ENCODE data around the gene LHPP. TPM values are rescaled to one million over a fixed set of nuclear protein-coding genes. Genes with fewer than 3 reads are reported as not detected.

LHPP gene
- total RNA-seq, 1 donor from 2014 or later = 7.6 TPM

DNA sequence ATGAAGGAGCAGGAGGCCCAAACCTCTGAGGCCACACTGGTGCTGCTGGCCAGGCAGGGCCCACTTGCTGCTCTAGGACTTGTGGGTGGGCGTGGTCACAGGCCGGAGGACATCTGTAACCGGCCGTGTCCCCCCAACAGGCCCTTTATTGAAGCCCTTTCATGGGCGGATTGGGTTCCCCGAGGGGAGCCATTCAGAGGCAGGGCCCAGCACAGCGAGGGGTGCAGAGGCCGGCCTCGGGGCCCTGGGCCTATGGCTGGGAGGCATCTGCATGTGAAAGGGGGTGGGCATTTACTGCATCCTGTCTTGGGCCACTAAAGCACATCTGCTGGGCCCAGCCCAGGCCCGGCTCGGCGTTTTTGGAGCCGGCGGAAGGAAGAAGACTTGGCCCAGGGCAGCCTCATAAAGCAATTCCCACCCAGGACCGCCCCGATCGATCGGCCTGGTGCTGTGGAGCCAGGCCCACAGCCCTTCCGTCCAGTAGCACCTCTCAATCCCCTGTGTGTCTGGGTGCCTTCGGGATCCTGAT is 8.4 kb downstream of the LHPP start:
- no peak for DNase-seq (ENCODE audit: extremely low read depth, low read depth, low spot score)

DNA sequence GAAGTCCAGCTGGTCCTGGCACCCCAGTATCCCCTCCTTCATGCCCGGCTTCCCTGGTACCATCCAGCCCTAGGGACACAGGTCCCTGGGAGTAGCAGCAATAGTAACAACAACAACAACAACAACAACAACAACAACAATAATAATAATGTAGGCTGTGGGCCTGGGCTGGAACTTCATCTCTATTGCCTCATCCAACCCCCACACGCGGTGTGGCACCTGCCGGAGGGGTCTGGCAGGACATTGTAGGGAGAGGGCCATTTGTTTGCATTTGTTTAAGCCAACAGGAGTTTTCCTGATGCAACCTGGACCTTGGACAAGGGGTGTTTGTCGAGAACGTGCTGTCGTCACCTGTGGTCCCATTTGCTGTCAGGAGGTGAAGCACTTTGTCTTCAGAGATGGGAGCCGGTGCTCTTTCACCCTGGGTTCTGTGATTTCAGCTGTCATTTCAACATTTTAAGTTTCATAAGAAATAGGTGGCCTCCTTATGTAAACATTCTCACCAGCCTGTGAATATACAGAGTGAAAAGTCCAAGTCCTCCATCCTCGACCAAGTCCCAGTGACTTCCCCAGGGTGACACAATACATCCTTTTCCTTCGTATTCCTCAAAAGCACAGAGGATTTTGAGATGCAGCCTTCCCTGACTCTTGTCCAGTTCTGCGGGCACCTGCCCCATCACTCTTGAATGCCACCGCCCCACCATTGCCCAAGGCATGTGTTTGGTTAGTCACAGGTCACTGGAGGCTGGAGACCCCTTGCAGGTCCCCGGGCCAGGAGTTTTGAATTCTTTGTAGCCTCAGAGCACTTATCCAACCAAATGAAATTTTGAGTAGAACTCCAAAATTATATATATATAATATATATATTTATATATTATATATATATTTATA is 9.2 kb downstream of the LHPP start:
- DNase-seq (ENCODE audit: extremely low read depth, low read depth, low spot score) = no peak

DNA sequence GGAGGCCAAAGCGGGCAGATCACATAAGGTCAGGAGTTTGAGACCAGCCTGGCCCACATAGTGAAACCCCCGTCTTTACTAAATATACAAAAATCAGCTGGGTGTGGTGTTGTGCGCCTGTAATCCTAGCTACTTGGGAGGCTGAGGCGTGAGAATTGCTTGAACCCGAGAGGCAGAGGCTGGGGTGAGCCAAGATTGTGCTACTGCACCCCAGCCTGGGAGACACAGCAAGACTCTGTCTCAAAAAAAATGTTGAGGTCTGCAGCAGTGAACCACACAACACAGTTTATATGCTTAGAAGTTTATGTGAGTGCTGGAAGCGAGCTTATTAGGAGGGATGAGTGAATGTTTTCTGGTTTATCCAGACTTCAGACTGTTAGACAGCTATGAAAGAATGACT is 10.4 kb downstream of the LHPP start:
- no peak for DNase-seq (ENCODE audit: extremely low read depth, low read depth, low spot score)

DNA sequence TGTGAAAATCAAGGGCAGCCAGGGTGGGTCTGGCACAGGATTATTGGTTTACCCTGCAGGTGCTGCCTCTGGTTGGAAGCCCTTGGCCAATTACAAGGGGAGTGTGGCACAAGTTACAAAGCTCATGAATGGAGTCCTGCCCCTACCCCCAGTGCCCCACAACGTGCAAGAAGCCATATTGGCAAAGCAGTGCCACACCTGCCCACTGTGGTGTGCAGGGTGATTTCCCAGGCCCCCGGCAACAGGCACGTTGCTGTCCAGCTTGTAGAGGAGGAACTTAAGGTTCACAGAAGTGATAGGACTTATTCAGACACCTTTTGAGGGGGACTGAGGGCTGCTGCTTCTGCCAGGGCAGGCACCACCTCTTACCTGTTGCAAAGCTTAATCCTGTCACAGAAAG is 11.4 kb downstream of the LHPP start:
- DNase-seq (ENCODE audit: extremely low read depth, low read depth, low spot score) = no peak

DNA sequence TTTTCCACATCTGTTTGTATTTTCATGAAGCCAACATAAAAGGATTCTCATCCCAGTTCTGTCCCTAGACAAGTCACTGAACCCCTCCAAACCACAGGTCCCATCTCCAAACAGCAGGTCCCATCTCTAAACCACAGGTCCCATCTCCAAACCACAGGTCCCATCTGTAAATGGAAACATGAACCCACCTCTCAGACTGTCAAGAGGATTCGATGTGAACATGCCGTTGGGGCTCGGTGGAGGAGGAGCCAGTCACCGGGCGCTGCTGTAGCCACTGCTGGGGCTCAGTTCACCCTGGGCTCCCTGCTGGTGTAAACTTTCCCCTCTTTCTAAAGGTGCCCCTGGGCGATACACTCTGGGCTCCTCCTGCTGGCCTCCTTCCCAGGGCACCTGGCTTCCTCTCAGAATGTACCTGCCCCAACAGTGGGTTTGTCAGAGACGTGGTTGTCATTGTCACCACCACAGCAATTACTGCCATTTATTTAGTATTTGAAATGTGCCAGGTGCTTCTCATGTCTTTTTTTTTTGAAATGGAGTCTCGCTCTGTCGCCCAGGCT is 13.0 kb downstream of the LHPP start:
- DNase-seq (ENCODE audit: extremely low read depth, low read depth, low spot score) = no peak

DNA sequence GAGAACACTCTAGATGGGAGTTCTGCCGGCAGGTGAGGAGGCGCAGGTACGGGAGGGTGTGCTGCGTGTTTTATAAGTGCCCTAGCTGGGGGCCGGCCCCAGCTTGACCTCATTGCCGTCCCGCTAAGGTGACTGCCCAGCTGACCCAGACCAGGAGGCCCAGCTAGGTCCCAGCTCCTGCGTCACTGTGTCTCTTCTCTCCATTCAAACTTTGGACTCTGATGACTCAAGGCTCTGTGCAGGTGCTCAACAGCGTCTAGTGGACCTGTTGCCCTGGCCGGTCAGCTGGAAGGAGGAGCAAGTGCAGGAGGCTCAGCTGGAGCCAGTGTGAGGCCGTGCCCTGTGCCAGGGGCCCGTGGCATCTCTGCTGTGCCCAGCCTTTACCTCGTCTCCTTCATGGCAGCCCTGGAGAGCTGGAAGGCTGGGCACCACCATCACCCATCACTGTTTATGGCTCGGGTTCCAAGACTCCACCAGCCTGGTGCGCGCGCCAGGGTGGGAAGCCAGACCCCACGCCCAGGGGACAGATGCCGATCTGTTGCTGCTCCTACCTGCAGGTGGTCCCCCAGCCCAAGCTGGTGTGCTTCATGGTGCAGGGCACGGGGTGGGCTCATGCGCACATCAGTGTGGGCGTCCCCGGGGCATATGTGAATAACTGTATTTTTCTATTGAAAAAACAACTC is 14.6 kb downstream of the LHPP start:
- DNase-seq (ENCODE audit: extremely low read depth, low read depth, low spot score) = no peak

DNA sequence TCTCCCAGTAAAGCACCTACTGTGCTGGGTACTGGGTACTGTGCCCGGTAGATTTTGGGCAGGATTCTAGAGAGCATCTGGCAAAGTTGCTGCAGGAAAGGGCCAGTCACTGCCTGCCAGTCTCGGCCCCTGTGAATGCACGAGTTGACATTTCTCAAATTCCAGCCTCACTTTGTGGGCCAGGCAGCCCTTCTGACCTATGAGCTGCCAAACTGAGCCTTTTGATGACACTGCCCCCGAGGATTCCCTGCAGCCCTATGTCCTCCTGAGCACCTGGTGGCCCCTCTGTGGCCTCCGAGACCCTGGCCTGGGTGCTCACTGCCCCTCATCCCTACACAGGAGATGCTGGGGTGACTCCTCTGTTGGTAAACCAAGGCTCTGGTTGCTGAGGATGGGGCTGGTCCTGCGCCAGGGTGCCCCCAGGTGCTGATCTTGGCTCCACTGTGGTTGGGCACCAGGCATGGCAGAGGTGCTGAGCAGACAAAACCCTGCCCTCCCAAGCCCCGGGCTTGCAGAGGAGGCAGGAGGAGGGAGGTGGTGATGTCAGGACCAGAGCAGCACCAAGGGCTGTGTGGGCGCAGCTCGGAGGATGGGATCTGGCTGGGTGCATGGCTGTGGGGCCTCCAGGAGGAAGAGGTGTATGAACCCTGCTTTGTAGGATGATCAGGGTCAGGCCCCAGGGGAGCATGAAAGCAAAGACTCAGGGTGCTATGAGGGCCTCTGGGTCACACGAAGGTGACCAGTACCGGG is 16.2 kb downstream of the LHPP start:
- DNase-seq (ENCODE audit: extremely low read depth, low read depth, low spot score) = no peak

DNA sequence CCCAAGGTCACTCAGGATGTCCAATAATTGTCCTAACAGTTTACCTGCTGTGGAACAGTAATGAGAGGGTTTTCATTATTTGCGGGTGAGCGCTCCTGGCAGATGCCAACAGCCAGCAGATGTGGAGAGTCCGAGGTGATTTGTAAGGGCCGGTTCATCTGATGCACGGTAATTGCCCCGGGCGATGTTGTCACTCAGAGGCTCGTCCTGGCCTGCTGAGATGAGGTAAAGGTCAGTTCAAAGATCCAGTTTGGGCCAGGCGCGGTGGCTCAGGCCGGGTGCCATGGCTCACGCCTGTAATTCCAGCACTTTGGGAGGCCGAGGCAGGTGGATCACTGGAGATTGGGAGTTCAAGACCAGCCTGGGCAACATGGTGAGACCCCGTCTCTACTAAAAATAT is 16.9 kb downstream of the LHPP start:
- DNase-seq (ENCODE audit: extremely low read depth, low read depth, low spot score) = no peak

DNA sequence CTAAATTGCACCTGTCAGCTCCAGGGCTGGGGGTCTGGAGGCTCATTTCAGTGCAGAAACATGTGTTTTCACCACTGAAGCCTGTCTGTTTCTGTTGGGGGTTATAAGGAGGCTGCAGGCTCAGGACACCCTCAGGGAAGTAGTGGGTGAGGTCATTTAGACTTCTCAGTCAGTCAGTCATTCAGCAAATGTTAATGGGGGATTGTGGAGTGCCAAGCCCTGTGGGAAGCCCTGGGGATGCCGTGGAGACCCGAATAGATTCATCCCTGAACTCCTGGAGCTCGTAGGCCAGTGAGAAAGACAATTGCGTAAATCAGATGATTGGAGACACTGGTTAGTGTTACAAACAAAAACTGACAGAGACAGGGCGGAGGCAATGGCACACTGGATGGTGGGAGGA is 19.2 kb downstream of the LHPP start:
- DNase-seq (ENCODE audit: extremely low read depth, low read depth, low spot score) = no peak

DNA sequence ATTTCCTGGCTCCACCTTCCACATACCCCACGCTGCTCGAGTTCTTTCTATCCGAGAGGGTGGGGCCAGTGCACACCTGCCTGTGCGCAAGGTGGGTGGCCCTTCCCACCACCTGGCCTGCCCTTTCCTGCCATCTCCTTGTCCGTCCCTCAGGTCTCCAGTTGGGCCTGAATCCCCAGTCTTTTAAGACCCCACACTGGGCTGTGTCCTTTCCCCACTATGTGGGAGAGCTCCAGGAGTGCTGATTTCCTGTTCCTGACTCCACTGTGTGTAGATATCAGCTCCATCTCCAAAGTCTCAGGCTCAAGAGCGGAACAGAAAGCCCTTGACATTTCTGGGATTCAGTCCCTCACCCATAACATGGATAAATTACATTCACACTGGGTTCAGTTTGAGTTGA is 20.1 kb downstream of the LHPP start:
- no peak for DNase-seq (ENCODE audit: extremely low read depth, low read depth, low spot score)

DNA sequence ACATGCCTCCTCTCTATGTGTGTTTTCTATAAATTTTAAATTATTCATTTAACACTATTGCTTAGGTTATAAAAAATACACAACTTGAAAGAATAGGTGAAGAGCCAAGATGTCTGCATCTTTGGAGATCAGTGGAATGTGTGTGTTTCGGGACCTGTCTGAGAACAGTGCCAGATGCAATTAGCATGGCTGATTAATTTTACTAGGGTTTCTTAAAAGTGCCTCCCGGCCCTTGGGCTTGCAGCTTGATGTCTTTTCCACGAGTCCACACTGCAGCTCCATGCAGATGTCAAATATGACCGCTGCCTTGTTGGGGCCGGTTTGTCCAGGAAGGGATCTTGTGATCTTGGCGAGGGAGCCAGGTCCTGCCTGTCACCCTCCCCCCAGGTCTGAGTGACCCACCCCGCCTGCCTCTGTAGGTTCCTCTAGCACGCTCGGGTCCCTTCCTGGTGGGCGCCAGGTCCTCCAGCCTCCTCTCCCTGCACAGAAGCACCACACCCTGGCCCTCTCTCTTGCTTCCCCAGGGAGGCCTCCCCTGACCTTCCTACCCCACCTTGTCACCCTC is 20.7 kb downstream of the LHPP start:
- no peak for DNase-seq (ENCODE audit: extremely low read depth, low read depth, low spot score)

DNA sequence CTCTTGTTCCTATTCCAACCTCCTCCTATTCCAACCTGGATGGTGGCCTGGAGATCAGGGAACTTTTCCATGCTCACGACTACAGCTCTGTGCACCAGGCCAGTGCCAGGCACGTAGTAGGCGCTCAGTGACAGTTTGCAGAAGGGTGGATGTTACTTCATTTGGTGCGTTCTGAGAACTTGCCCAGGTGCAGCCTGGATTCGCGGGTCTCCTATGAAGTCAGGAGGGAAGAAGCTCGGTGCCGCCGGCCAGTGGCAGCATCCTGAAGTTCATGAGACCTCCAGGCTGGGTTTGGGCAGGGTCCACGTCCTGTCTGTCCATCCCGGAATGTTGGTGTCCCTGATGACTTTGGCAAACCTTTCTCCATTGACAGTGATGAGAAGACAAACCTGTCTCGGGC is 21.3 kb downstream of the LHPP start:
- no peak for DNase-seq (ENCODE audit: extremely low read depth, low read depth, low spot score)

DNA sequence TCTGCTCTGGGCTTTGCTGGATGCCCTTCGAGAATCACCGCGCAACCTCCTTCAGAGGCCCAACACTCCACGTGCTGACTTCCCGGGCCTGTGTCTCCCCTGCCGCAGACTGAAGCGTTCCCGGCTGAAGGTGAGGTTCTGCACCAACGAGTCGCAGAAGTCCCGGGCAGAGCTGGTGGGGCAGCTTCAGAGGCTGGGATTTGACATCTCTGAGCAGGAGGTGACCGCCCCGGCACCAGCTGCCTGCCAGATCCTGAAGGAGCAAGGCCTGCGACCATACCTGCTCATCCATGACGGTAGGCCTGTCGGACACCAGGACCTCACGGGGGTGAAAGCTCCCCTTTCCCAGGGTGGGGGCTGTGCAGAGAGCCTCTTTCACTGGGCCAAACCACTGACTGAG is 22.4 kb downstream of the LHPP start:
- no peak for DNase-seq (ENCODE audit: extremely low read depth, low read depth, low spot score)

DNA sequence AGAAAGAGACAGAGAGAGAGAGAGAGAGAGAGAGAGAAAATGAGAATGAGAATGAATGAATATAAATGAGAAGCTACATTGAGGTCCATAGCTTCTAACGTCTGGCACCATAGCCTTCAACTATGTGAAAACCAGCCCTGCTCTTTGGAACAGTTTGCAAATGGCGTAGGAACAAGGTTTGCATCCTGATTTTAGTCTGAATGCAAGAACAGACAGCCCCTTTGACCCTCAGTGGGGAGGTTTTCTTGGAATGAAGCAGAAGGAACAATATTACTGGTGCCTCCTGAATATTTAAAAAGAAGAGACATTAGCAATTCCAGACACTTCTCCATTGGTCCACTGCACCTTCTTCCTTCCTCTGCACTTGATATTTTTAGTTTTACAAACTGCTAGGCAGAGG is 23.0 kb downstream of the LHPP start:
- no peak for DNase-seq (ENCODE audit: extremely low read depth, low read depth, low spot score)

DNA sequence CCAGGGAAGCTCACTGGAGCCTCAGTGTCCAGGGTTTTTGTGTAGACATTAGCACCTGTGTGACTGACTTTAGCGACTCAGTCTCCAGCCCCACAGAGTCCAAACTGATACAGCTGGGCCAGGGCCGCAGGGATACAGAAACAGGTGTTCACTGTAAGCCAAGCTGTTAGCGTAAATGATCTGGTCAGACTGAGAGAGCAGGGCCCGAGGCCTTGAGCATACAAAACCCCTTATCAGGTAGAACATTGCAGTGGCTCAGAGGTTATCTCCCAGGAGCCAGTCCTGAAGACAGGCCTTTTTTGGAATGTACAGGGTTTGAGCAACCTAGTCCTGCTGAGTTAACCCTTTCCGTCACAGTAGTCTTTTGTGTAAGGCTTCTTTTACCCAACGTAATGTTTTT is 25.0 kb downstream of the LHPP start:
- DNase-seq (ENCODE audit: extremely low read depth, low read depth, low spot score) = no peak

DNA sequence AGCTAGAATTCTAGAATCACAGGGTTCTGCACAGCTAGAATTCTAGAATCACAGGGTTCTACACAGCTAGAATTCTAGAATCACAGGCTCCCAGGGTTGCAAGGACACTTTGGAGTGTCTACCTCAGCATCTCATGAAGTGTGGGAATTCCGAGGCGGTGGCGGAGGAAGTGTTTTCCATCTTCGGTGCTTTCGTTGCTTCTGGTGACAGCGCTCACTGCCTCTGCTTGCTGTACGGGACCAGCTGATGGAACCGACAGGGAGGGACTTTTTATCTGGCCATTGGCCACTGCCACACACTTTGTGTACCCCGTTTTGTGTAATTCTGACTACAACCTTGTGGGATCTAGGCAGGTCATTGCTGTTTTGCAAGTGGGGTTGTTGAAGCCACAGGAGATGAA is 29.5 kb downstream of the LHPP start:
- no peak for DNase-seq (ENCODE audit: extremely low read depth, low read depth, low spot score)

DNA sequence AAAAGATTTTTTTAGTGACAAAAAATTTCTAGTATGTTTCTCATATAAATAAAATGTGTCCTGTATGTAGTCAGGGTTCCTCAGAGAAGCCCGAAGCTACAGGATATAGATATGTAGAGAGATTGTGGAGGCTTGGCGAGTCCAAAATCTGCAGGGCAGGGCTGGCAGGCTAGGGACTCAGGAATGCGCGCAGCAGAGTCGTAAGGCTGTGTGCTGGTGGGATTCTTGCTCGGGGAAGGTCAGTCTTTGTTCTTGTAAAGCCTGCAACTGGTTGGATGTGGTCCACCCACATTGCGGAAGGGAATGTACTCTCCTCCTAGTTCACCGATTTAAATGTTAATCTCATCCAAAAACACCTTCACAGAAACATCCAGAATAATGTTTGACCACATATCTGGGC is 30.6 kb downstream of the LHPP start:
- DNase-seq (ENCODE audit: extremely low read depth, low read depth, low spot score) = no peak

DNA sequence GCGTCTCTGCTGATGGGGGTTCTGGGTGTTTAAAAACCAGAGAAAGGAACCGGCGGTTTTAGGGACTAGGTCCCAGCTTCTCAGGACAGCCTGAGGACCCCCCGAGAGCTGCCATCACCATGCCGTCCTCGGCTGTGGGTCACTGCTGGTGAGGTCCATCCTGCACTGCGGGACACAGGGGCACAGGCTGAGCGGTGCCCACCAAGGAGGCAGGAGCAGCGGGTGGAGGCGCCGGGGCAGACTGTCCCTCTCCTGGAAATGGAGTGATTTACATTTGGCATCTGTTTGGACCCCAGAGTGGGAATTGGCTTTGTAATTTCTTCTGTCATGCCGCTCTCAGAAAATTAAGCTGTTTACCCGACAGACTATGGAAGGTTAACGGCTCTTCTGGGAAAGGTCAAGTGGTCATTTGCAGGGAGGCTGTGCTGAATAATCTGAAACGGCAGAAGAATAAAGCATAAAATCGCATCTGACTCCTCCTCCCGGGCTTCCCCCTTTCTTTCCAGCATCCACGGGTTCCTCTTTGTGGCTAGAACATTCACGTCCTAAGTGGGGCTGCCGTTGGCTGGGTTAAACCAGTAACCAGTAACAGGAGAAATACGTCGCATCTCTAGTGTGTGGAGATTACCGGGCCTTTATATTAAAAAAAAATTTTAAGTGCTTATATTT is 31.7 kb downstream of the LHPP start:
- no peak for DNase-seq (ENCODE audit: extremely low read depth, low read depth, low spot score)

DNA sequence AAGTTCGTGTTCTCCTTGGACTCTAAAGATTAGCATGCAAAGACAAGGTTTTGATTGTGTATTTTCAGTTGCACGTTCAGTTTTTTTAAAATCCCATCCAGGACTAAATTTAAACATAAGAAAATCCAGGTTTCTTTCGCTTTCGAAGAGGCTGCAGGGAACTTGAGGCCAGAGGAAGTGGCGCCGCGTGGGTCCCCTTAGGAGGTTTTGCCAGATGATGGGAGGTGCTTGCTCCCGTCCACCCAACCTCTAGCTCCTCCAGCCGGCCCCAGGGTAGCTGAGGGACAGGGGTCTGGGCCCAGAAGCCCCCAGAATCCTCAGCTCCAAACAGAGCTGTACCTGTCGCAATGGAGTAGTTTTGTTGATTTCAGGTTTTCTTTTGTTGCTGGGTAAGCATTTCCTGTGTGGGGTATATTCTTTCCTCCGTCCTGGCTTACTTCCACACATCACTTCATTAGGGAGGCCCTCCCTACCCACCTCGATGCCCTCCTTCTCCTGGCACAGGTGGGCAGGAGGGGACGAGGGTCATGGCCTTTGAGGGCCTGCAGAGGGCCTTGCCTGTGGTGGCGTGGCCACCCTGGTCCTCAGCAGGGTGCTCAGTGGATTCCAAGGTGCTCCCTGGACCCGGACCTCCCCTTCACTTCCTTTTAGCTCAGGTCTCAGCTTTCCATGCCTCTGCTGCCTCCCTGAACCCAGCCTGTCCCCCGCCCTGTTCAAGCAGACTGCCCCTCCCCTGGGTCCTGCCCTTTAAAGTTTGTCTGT is 32.6 kb downstream of the LHPP start:
- DNase-seq (ENCODE audit: extremely low read depth, low read depth, low spot score) = no peak

DNA sequence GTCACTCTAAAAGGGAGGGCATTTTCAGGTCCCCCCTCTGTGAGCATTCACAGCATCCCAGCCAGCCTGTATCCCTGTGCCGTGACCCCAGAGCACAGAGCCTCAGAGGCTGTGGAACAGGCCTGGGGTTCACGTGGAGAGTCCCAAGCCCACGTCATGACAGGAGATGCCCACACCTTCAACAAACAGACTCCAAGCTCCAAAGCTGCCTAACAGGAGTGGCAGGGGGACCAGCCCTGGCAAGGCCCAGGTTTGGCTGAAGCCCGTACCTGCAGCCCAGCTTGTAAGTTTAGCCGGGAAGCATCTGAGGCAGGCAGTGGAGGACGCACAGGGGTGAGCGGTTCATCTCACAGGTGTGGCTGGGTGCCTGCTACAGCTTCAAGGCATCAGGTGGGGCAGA is 33.5 kb downstream of the LHPP start:
- DNase-seq (ENCODE audit: extremely low read depth, low read depth, low spot score) = no peak
